GM23338 (cell line): ENCODE data around the gene TOMM20L. TPM values are rescaled to one million over a fixed set of nuclear protein-coding genes. Genes with fewer than 3 reads are reported as not detected.

Experiments used
- CREB1 ChIP-seq: fragments of 250-450 bp; sonication (Bioruptor Pico); IDR thresholded peaks from 2 replicates; pipeline ENCODE4 v1.5.0; 2020; ENCODE audit warnings: low read depth, mild to moderate bottlenecking, moderate library complexity
- EZH2 ChIP-seq: fragments of 200-600 bp; sonication (generic); IDR thresholded peaks from one replicate; pipeline ENCODE4 v1.8.0; 2017; ENCODE audit warnings: antibody characterized with exemption, mild to moderate bottlenecking, low read depth; ENCODE audit not compliant: unreplicated experiment
- EZH2phosphoT487 ChIP-seq: fragments of 200-600 bp; sonication (generic); IDR thresholded peaks from one replicate; pipeline ENCODE4 v1.8.1; 2018; ENCODE audit warnings: antibody characterized with exemption; ENCODE audit not compliant: unreplicated experiment
- JUNB ChIP-seq: IDR thresholded peaks from one replicate; pipeline ENCODE4 v1.6.1; 2016; ENCODE audit warnings: antibody characterized with exemption; ENCODE audit not compliant: unreplicated experiment
- NANOG ChIP-seq: IDR thresholded peaks from 2 replicates; pipeline ENCODE4 v1.6.1; 2016; ENCODE audit warnings: antibody characterized with exemption, borderline replicate concordance
- POLR2AphosphoS5 ChIP-seq: IDR thresholded peaks from 2 replicates; pipeline ENCODE4 v1.6.1; 2016; ENCODE audit warnings: antibody characterized with exemption, low read depth
- REST ChIP-seq: IDR thresholded peaks from one replicate; pipeline ENCODE4 v1.6.1; 2018; ENCODE audit warnings: antibody characterized with exemption; ENCODE audit not compliant: unreplicated experiment
- STAT1 ChIP-seq: IDR thresholded peaks from one replicate; pipeline ENCODE4 v1.6.1; 2016; ENCODE audit warnings: antibody characterized with exemption; ENCODE audit not compliant: unreplicated experiment
- ZNF114 ChIP-seq: fragments of 250-450 bp; sonication (Bioruptor Pico); IDR thresholded peaks from 2 replicates; pipeline ENCODE4 v1.5.0; 2020; ENCODE audit warnings: mild to moderate bottlenecking, moderate library complexity
- ZNF331 ChIP-seq: fragments of 250-450 bp; sonication (Bioruptor Pico); IDR thresholded peaks from 2 replicates; pipeline ENCODE4 v1.5.0; 2020; ENCODE audit warnings: low read depth, mild to moderate bottlenecking, moderate library complexity
- polyA plus RNA-seq: library from polyadenylated mRNA; unstranded; fragments of >200 nt; fragmentation: Nextera tagmentation; extraction: Ambion mirVana; gene quantifications from 2 replicates; pipeline ENCODE4 v1.2.1, GENCODE V29; 2016
- total RNA-seq: library from RNA; depleted of rRNA; stranded (reverse); fragments of >200 nt; shearing (Covaris generic); gene quantifications from 2 replicates; pipeline ENCODE4 v1.2.3, GENCODE V29; 2014
- TF ChIP-seq, protein P1 (sequence below): fragments of 250-450 bp; sonication (Bioruptor Pico); IDR thresholded peaks from 2 replicates; pipeline ENCODE4 v1.5.0; 2020; ENCODE audit warnings: mild to moderate bottlenecking, moderate library complexity
- TF ChIP-seq, protein P2 (sequence below): IDR thresholded peaks from 2 replicates; pipeline ENCODE4 v1.6.1; 2016; ENCODE audit warnings: antibody characterized with exemption

The TOMM20L gene
- total and polyA plus RNA-seq, 2 experiments from 2014 or later: not detected

DNA sequence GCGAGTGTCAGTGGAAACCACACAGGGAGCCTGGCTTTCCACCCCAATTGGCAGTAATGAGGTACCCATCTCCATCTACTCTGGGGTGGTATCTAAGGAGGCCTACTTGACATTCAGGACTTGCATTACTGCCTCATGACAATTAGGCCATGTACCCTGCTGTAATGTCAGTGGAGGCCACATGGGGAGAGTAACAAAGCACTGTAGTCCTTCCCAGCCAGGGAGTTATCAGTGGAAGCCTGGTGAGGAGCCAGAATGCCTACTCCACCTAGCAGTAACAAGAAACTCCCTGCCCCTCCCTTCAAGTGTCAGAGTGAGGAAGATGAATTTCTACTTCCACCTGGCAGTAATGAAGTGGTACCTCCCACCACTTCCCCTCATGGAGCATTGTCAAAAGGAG is 19.1 kb downstream of the TOMM20L start (continued):
- TF ChIP-seq, protein P1, sequence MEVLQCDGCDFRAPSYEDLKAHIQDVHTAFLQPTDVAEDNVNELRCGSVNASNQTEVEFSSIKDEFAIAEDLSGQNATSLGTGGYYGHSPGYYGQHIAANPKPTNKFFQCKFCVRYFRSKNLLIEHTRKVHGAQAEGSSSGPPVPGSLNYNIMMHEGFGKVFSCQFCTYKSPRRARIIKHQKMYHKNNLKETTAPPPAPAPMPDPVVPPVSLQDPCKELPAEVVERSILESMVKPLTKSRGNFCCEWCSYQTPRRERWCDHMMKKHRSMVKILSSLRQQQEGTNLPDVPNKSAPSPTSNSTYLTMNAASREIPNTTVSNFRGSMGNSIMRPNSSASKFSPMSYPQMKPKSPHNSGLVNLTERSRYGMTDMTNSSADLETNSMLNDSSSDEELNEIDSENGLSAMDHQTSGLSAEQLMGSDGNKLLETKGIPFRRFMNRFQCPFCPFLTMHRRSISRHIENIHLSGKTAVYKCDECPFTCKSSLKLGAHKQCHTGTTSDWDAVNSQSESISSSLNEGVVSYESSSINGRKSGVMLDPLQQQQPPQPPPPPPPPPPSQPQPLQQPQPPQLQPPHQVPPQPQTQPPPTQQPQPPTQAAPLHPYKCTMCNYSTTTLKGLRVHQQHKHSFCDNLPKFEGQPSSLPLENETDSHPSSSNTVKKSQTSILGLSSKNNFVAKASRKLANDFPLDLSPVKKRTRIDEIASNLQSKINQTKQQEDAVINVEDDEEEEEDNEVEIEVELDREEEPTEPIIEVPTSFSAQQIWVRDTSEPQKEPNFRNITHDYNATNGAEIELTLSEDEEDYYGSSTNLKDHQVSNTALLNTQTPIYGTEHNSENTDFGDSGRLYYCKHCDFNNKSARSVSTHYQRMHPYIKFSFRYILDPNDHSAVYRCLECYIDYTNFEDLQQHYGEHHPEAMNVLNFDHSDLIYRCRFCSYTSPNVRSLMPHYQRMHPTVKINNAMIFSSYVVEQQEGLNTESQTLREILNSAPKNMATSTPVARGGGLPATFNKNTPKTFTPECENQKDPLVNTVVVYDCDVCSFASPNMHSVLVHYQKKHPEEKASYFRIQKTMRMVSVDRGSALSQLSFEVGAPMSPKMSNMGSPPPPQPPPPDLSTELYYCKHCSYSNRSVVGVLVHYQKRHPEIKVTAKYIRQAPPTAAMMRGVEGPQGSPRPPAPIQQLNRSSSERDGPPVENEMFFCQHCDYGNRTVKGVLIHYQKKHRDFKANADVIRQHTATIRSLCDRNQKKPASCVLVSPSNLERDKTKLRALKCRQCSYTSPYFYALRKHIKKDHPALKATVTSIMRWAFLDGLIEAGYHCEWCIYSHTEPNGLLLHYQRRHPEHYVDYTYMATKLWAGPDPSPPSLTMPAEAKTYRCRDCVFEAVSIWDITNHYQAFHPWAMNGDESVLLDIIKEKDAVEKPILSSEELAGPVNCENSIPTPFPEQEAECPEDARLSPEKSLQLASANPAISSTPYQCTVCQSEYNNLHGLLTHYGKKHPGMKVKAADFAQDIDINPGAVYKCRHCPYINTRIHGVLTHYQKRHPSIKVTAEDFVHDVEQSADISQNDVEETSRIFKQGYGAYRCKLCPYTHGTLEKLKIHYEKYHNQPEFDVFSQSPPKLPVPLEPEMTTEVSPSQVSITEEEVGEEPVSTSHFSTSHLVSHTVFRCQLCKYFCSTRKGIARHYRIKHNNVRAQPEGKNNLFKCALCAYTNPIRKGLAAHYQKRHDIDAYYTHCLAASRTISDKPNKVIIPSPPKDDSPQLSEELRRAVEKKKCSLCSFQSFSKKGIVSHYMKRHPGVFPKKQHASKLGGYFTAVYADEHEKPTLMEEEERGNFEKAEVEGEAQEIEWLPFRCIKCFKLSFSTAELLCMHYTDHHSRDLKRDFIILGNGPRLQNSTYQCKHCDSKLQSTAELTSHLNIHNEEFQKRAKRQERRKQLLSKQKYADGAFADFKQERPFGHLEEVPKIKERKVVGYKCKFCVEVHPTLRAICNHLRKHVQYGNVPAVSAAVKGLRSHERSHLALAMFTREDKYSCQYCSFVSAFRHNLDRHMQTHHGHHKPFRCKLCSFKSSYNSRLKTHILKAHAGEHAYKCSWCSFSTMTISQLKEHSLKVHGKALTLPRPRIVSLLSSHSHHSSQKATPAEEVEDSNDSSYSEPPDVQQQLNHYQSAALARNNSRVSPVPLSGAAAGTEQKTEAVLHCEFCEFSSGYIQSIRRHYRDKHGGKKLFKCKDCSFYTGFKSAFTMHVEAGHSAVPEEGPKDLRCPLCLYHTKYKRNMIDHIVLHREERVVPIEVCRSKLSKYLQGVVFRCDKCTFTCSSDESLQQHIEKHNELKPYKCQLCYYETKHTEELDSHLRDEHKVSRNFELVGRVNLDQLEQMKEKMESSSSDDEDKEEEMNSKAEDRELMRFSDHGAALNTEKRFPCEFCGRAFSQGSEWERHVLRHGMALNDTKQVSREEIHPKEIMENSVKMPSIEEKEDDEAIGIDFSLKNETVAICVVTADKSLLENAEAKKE (CRISPR knock-in tag): no peak
- TF ChIP-seq ZNF114 (CRISPR knock-in tag) (no peak), JUNB (no peak), REST (no peak), ZNF331 (CRISPR knock-in tag) (no peak), NANOG (no peak), EZH2phosphoT487 (no peak), STAT1 (no peak), CREB1 (CRISPR knock-in tag) (no peak), EZH2 (no peak), POLR2AphosphoS5 (no peak)
- TF ChIP-seq, protein P2, sequence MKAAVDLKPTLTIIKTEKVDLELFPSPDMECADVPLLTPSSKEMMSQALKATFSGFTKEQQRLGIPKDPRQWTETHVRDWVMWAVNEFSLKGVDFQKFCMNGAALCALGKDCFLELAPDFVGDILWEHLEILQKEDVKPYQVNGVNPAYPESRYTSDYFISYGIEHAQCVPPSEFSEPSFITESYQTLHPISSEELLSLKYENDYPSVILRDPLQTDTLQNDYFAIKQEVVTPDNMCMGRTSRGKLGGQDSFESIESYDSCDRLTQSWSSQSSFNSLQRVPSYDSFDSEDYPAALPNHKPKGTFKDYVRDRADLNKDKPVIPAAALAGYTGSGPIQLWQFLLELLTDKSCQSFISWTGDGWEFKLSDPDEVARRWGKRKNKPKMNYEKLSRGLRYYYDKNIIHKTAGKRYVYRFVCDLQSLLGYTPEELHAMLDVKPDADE: no peak
